NCI-H1436 (cell line): ENCODE measurements around the gene NR2E3.

Experiments used
- DNase-seq: peaks from one replicate; lab custom pipeline; 2025; lab: John Stamatoyannopoulos, UW

The NR2E3 gene

GRCh38 chr15:71791975-71792374 lies 18.4 kb upstream of the NR2E3 start:
- DNase-seq, result no peak

- DNase-seq, result no peak
Measured at GRCh38 chr15:71792521-71792920, 17.8 kb upstream of the NR2E3 start.

- no peak for DNase-seq
Measured at GRCh38 chr15:71798641-71799040, 11.7 kb upstream of the NR2E3 start.

- no peak for DNase-seq
Measured at GRCh38 chr15:71800190-71800589, 10.2 kb upstream of the NR2E3 start.

GRCh38 chr15:71800835-71801745 lies 9.3 kb upstream of the NR2E3 start:
- peak; percentile 47 for DNase-seq

GRCh38 chr15:71801935-71802655 lies 8.3 kb upstream of the NR2E3 start:
- DNase-seq, result no peak

- DNase-seq, result no peak
Measured at GRCh38 chr15:71802770-71803169, 7.6 kb upstream of the NR2E3 start.

GRCh38 chr15:71804226-71804625 lies 6.1 kb upstream of the NR2E3 start:
- no peak for DNase-seq

GRCh38 chr15:71804695-71805470 lies 5.5 kb upstream of the NR2E3 start:
- DNase-seq, result no peak

- no peak for DNase-seq
Measured at GRCh38 chr15:71806452-71806931, 3.9 kb upstream of the NR2E3 start.

GRCh38 chr15:71807125-71807629 lies 3.2 kb upstream of the NR2E3 start:
- DNase-seq, result no peak

GRCh38 chr15:71807691-71808091 lies 2.7 kb upstream of the NR2E3 start:
- DNase-seq, result no peak

- DNase-seq, result no peak
Measured at GRCh38 chr15:71808311-71809020, 1.9 kb upstream of the NR2E3 start.

GRCh38 chr15:71809346-71809745 lies 1.0 kb upstream of the NR2E3 start:
- no peak for DNase-seq

- DNase-seq, result no peak
Measured at GRCh38 chr15:71811036-71811736, 832 bp downstream of the NR2E3 start.

GRCh38 chr15:71811752-71812735 lies 1.7 kb downstream of the NR2E3 start:
- DNase-seq, result no peak

GRCh38 chr15:71812966-71813722 lies 2.8 kb downstream of the NR2E3 start:
- no peak for DNase-seq

GRCh38 chr15:71813723-71814470 lies 3.5 kb downstream of the NR2E3 start:
- DNase-seq, result no peak
